CD1c-positive myeloid dendritic cell (primary cell): ENCODE data around the gene SNRNP70.
"Not testable (repeated sequence)": the region's sequence is repeated elsewhere in the genome, so short reads cannot be mapped to it uniquely, and the experiment has no call there.

ENCODE experiments used
- DNase-seq: peaks from one replicate; pipeline ENCODE4 v3.0.0-alpha.2; 2016; ENCODE audit errors: extremely low spot score

Gene SNRNP70

GRCh38 chr19:49119411-49120324 lies 34.4 kb downstream of the SNRNP70 start, which contains the start of gene PPFIA3:
PPFIA3 (plus strand) TSS chr19:49119544; CDS start chr19:49127874, 8,330 bp downstream.
- peak; percentile 46 for DNase-seq

- no peak for DNase-seq
These were observed 35.1 kb downstream of the SNRNP70 start for GRCh38 chr19:49120325-49120683.

GRCh38 chr19:49120868-49121267 lies 35.6 kb downstream of the SNRNP70 start:
- DNase-seq, result no peak

GRCh38 chr19:49121841-49122240 lies 36.6 kb downstream of the SNRNP70 start:
- DNase-seq, result not testable (repeated sequence)

GRCh38 chr19:49123285-49123684 lies 38.0 kb downstream of the SNRNP70 start:
- DNase-seq, result not testable (repeated sequence)

- DNase-seq, result no peak
These were observed 39.9 kb downstream of the SNRNP70 start for GRCh38 chr19:49125025-49125731.

GRCh38 chr19:49126575-49126974 lies 41.3 kb downstream of the SNRNP70 start:
- DNase-seq, result no peak

- DNase-seq, result not testable (repeated sequence)
These were observed 42.0 kb downstream of the SNRNP70 start for GRCh38 chr19:49127225-49127624.

- DNase-seq, result peak; percentile 98
These were observed 42.7 kb downstream of the SNRNP70 start for GRCh38 chr19:49127674-49128544.

- DNase-seq, result no peak
These were observed 43.4 kb downstream of the SNRNP70 start for GRCh38 chr19:49128545-49129237.

GRCh38 chr19:49129238-49129583 lies 44.0 kb downstream of the SNRNP70 start:
- DNase-seq, result no peak

GRCh38 chr19:49130325-49130724 lies 45.1 kb downstream of the SNRNP70 start:
- DNase-seq, result no peak

- DNase-seq, result peak; percentile 30
These were observed 47.8 kb downstream of the SNRNP70 start for GRCh38 chr19:49132974-49133609.

GRCh38 chr19:49133621-49134454 lies 48.6 kb downstream of the SNRNP70 start:
- DNase-seq, result peak; percentile 53

GRCh38 chr19:49135686-49136085 lies 50.4 kb downstream of the SNRNP70 start:
- DNase-seq, result no peak

- DNase-seq, result no peak
These were observed 51.5 kb downstream of the SNRNP70 start for GRCh38 chr19:49136771-49137171.

GRCh38 chr19:49140951-49141350 lies 55.7 kb downstream of the SNRNP70 start:
- no peak for DNase-seq

GRCh38 chr19:49141352-49141751 lies 56.1 kb downstream of the SNRNP70 start:
- DNase-seq, result no peak

- peak; percentile 67 for DNase-seq
These were observed 57.6 kb downstream of the SNRNP70 start for GRCh38 chr19:49142866-49143335.
